Neural cell (in vitro differentiated cells): ENCODE measurements around the gene BMP2K. TPM values are rescaled to one million over a fixed set of nuclear protein-coding genes. Genes with fewer than 3 reads are reported as not detected.

Source experiments
- H2AFZ ChIP-seq: fragments of 200-600, 300-800 bp; sonication (generic), shearing (Covaris generic); 2 replicates; pipeline ENCODE4 v1.6.0; 2014; ENCODE audit warnings: low read depth, mild to moderate bottlenecking, antibody characterized with exemption, low read length, moderate library complexity
- H3F3A ChIP-seq: fragments of 200-600 bp; shearing (Covaris generic); 2 replicates; pipeline ENCODE4 v1.6.1; 2016; ENCODE audit warnings: mild to moderate bottlenecking, moderate library complexity, mixed read lengths, antibody characterized with exemption, low read length; ENCODE audit not compliant: insufficient read depth, poor library complexity, severe bottlenecking
- H3K27ac ChIP-seq: fragments of 200-600, 300-800 bp; sonication (generic), shearing (Covaris generic); 2 replicates; pipeline ENCODE4 v1.5.1; 2014; ENCODE audit warnings: mild to moderate bottlenecking, low read length, moderate library complexity
- H3K27me3 ChIP-seq: fragments of 300-800, 200-600 bp; sonication (generic), shearing (Covaris generic); 2 replicates; pipeline ENCODE4 v1.6.0; 2014; ENCODE audit warnings: mild to moderate bottlenecking, low read depth, low read length, moderate library complexity; ENCODE audit not compliant: insufficient read depth
- H3K36me3 ChIP-seq: fragments of 300-800, 200-600 bp; sonication (generic), shearing (Covaris generic); 2 replicates; pipeline ENCODE4 v1.5.1; 2014; ENCODE audit warnings: mild to moderate bottlenecking, antibody characterized with exemption, low read length, moderate library complexity; ENCODE audit not compliant: insufficient read depth
- H3K4me2 ChIP-seq: fragments of 300-800, 200-600 bp; sonication (generic), shearing (Covaris generic); 2 replicates; pipeline ENCODE4 v1.6.0; 2014; ENCODE audit warnings: mild to moderate bottlenecking, low read length
- H3K4me3 ChIP-seq: fragments of 300-800, 200-600 bp; sonication (generic), shearing (Covaris generic); 2 replicates; pipeline ENCODE4 v1.5.1; 2014; ENCODE audit warnings: mild to moderate bottlenecking, low read length, moderate library complexity
- H3K79me2 ChIP-seq: fragments of 200-600 bp; shearing (Covaris generic); replicated peaks from 2 replicates; pipeline ENCODE4 v1.6.0; 2014; ENCODE audit warnings: mild to moderate bottlenecking, low read length, moderate library complexity; ENCODE audit not compliant: insufficient read depth
- H3K9ac ChIP-seq: fragments of 300-800, 200-600 bp; sonication (generic), shearing (Covaris generic); 2 replicates; pipeline ENCODE4 v1.6.1; 2016; ENCODE audit warnings: mild to moderate bottlenecking, low read length, mixed read lengths
- H3K9me2 ChIP-seq: fragments of 200-600 bp; shearing (Covaris generic); 2 replicates; pipeline ENCODE4 v1.6.1; 2016; ENCODE audit warnings: mild to moderate bottlenecking, low read length, mixed read lengths; ENCODE audit not compliant: insufficient read depth
- H3K9me3 ChIP-seq: fragments of 200-600, 300-800 bp; sonication (generic), shearing (Covaris generic); 2 replicates; pipeline ENCODE4 v1.6.1; 2016; ENCODE audit warnings: mild to moderate bottlenecking, mixed run types, low read length, moderate library complexity, mixed read lengths
- H4K20me1 ChIP-seq: fragments of 200-600 bp; shearing (Covaris generic); 2 replicates; pipeline ENCODE4 v1.6.1; 2016; ENCODE audit warnings: mild to moderate bottlenecking, mixed run types; ENCODE audit not compliant: insufficient read depth
- EP300 ChIP-seq: fragments of 450-650 bp; conservative IDR thresholded peaks from 2 replicates; pipeline ENCODE4 v1.6.1; 2014; ENCODE audit warnings: antibody characterized with exemption, mild to moderate bottlenecking, moderate library complexity; ENCODE audit not compliant: poor library complexity, severe bottlenecking
- EZH2 ChIP-seq: fragments of 200-600, 300-800 bp; shearing (Covaris generic), sonication (generic); IDR thresholded peaks from 2 replicates; pipeline ENCODE4 v1.6.1; 2014; ENCODE audit warnings: antibody characterized with exemption, low read length, borderline replicate concordance, mild to moderate bottlenecking; ENCODE audit not compliant: insufficient read depth, poor library complexity, severe bottlenecking
- MXI1 ChIP-seq: fragments of 450-650 bp; conservative IDR thresholded peaks from 2 replicates; pipeline ENCODE4 v1.6.1; 2014; ENCODE audit warnings: antibody characterized with exemption, mild to moderate bottlenecking; ENCODE audit not compliant: poor library complexity, severe bottlenecking
- POLR2AphosphoS5 ChIP-seq: IDR thresholded peaks from 2 replicates; pipeline ENCODE4 v1.6.1; 2012
- REST ChIP-seq: IDR thresholded peaks from 2 replicates; pipeline ENCODE4 v1.6.1; 2012; ENCODE audit warnings: borderline replicate concordance
- SMC3 ChIP-seq: fragments of 450-650 bp; conservative IDR thresholded peaks from 2 replicates; pipeline ENCODE4 v1.6.1; 2014; ENCODE audit warnings: antibody characterized with exemption, mild to moderate bottlenecking, moderate library complexity; ENCODE audit not compliant: poor library complexity
- TAF1 ChIP-seq: IDR thresholded peaks from 2 replicates; pipeline ENCODE4 v1.6.1; 2012; ENCODE audit warnings: low read depth
- polyA plus RNA-seq: library from polyadenylated mRNA; depleted of rRNA; stranded (reverse); fragments of >200 nt; gene quantifications from 2 replicates; pipeline ENCODE4 v1.2.3, GENCODE V29; 2014
- TF ChIP-seq, protein P1 (sequence below): fragments of 450-650 bp; IDR thresholded peaks from 2 replicates; pipeline ENCODE4 v1.5.1; 2014; ENCODE audit warnings: antibody characterized with exemption, mild to moderate bottlenecking, moderate library complexity; ENCODE audit not compliant: poor library complexity, severe bottlenecking

BMP2K gene
- polyA plus RNA-seq, 1 donor from 2014 or later, result 14.7 TPM

GRCh38 chr4:78766026-78766425, 10.1 kb upstream of the BMP2K start:
- TF ChIP-seq POLR2AphosphoS5, result no peak
- TF ChIP-seq, protein P1, sequence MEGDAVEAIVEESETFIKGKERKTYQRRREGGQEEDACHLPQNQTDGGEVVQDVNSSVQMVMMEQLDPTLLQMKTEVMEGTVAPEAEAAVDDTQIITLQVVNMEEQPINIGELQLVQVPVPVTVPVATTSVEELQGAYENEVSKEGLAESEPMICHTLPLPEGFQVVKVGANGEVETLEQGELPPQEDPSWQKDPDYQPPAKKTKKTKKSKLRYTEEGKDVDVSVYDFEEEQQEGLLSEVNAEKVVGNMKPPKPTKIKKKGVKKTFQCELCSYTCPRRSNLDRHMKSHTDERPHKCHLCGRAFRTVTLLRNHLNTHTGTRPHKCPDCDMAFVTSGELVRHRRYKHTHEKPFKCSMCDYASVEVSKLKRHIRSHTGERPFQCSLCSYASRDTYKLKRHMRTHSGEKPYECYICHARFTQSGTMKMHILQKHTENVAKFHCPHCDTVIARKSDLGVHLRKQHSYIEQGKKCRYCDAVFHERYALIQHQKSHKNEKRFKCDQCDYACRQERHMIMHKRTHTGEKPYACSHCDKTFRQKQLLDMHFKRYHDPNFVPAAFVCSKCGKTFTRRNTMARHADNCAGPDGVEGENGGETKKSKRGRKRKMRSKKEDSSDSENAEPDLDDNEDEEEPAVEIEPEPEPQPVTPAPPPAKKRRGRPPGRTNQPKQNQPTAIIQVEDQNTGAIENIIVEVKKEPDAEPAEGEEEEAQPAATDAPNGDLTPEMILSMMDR, result no peak
- no peak for TF ChIP-seq REST
- no peaks in the 10 kb centered on the region for H3K79me2 ChIP-seq

GRCh38 chr4:78766650-78767049, 9.5 kb upstream of the BMP2K start:
- no peaks in the 10 kb centered on the region for H4K20me1 ChIP-seq
- TF ChIP-seq TAF1, result no peak
- TF ChIP-seq REST, result no peak
- no peak for TF ChIP-seq EP300
- no peak for TF ChIP-seq EZH2
- TF ChIP-seq SMC3, result no peak
- no peak for TF ChIP-seq MXI1
- no peaks in the 10 kb centered on the region for H3K9me3 ChIP-seq
- H3K4me2 ChIP-seq, result no peak overlapping the region
- no peak overlapping the region for H2AFZ ChIP-seq
- no peaks in the 10 kb centered on the region for H3K27me3 ChIP-seq
- no peaks in the 10 kb centered on the region for H3F3A ChIP-seq
- H3K9me2 ChIP-seq, result no peaks in the 10 kb centered on the region
- no peak overlapping the region for H3K9ac ChIP-seq
- no peaks in the 10 kb centered on the region for H3K79me2 ChIP-seq
- H3K27ac ChIP-seq, result no peak overlapping the region
- no peaks in the 10 kb centered on the region for H3K36me3 ChIP-seq
- H3K4me3 ChIP-seq, result no peak overlapping the region

More at GRCh38 chr4:78766026-78766425, 10.1 kb upstream of the BMP2K start:
- Histone ChIP-seq H3K27me3 (no peaks in the 10 kb centered on the region), H3K4me3 (no peak overlapping the region), H2AFZ (no peak overlapping the region), H3K9me3 (no peaks in the 10 kb centered on the region), H3K27ac (no peak overlapping the region), H3K9me2 (no peaks in the 10 kb centered on the region), H3K9ac (no peak overlapping the region), H4K20me1 (no peaks in the 10 kb centered on the region), H3K36me3 (no peaks in the 10 kb centered on the region), H3F3A (no peaks in the 10 kb centered on the region), H3K4me2 (no peak overlapping the region)
